Cerebellar cortex (tissue), 1 donor: ENCODE measurements around the gene SPHK1.

Experiments used
- DNase-seq: peaks from one replicate; pipeline ENCODE4 v3.0.0-alpha.2; 2015; ENCODE audit warnings: low spot score

Gene SPHK1

DNA sequence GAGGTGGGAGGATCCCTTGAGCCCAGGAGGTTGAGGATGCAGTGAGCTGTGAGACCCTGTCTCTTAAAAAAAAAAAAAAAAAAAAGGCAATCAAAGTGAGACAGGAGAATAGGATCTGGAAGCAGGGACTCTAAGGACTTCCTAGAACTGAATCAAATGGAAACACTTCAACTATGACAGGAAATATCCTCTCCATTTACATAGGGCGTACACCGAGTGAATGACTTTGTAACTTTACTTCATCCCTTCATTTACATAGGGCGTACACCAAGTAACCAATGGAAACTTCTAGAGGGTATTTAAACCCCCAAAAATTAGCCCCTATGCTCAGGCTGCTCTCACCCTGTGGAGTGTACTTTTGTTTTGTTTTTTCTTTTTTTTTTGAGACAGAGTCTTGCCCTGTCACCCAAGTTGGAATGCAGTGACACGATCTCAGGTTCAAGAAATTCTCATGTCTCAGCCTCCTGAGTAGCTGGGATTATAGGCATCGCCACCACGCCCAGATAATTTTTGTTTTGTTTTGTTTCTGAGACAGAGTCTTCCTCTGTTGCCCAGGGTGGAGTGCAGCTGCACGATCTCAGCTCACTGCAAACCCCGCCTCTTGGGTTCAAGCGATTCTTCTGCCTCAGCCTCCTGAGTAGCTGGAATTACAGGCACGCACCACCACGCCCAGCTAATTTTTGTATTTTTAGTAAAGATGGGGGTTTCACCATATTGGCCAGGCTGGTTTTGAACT lies 21.1 kb upstream of the SPHK1 start:
- DNase-seq, result no peak

DNA sequence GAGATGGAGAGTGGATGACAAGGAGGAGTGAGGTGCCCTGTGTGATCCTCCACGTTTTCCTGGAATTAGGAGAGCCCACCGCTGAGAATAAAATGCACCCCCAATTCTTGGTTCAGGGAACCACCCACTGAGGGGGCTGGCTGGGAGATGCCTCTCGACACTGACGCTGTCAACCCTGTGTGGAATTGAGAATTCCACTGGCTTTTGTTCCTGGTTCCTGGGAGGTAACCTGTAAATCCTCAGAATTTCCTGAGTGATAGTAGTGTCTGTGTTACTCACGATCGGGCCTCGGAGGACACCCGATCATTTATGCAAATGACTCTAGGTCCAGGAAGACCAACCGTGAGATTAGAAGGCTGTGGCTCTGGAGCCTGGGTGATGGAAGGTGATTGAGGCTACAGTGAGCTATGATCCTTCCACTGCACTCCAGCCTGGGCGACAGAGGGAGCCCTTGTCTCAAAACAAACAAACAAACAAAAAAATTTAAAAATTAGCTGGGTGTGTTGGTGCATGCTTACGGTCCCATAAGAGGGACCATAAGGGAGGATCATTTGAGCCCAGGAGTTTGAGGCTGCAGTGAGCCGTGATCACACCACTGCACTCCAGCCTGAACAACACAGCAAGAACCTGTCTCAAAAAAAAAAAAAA lies 19.0 kb upstream of the SPHK1 start:
- DNase-seq, result no peak

DNA sequence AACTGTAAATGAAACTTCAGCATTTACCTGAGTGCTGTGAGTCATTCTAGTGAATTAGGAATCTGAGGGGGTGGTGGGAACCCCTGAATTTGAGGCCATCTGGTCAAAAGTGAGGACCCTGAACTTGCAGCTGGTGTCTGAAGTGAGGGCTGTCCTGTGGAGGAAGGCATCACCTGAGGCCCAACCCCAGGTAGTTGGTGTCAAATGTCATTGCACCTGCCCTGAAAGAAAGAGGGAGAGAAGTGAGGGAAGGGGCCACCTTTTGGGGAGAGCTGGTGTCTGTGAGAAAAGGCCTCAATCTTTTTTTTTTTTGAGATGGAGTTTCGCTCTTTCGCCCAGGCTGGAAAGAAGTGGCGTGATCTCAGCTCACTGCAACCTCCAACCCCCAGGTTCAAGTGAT lies 18.2 kb upstream of the SPHK1 start:
- DNase-seq, result no peak

DNA sequence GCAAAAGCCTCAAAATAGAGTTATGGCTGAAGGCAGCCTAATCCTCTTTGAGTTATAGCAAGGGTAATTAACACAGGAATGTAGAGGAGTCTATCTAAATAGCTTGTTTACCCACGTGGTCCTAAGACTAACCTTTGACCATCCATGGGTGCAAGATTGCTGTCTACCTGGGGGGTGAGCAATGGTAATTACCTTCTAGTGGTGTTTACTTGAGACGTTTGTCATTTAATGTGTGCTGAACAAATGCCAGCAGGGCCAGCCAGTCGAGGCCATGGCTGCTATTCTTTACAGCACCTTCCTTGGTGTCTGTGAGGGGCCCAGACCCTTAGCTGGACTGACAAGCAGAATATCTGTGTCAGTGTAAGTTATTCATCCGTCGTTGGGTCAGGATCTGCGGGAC lies 16.8 kb upstream of the SPHK1 start:
- no peak for DNase-seq

DNA sequence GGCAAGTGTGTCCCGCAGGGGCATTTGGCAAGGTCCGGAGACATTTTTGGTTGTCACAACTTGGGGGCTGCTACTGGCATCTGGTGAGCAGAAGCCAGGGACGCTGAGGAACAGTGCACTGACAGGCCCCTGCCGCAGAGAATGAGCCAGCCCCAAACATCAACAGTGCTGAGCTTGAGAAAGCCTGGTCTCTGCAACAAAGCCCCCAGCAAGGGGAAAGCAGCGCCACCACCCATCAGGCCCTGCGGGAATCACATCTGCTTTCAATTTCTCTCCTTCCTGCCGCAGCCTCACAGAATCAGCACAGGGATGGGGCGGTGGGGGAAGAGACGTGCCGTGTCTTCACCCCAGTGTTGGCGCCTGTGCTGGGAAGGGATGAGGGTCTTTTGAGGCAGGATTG lies 15.9 kb upstream of the SPHK1 start:
- DNase-seq, result no peak

DNA sequence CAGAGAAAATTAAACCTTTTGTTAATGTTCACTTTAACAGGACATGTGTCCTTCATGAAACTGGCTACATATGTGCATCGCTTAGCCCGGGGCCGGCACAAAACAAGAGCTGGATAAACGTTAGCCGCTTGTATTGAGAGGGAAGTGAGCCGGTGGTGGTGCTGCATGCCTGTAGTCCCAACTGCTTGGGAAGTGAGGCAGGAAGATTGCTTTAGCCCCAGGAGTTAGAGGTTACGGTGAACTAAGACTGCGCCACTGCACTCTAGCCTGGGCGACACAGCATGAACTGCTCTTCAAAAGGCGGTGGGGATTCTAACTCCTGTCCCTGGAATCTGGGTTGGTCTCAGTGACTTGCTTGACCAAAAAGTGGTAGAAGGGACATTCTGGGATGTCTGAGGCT lies 15.0 kb upstream of the SPHK1 start:
- no peak for DNase-seq

DNA sequence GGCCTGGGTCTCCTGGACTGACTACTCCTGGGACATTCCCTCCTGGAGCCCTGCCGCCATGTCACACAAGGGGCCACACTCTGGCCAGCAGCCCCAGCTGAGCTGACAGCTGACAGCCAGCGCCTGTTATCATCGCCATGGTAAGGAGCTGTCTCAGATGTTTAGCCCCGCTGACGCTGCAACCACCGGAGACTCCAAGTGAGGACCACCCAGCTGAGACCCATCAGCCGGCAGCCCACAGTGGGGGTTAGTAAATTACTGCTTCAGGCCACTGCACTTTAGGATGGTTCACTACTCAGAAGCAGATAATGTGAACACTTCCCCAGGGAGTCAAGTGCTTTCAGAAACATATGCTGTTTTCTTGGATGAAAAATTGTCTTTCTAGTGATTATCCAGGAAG lies 14.6 kb upstream of the SPHK1 start:
- no peak for DNase-seq

DNA sequence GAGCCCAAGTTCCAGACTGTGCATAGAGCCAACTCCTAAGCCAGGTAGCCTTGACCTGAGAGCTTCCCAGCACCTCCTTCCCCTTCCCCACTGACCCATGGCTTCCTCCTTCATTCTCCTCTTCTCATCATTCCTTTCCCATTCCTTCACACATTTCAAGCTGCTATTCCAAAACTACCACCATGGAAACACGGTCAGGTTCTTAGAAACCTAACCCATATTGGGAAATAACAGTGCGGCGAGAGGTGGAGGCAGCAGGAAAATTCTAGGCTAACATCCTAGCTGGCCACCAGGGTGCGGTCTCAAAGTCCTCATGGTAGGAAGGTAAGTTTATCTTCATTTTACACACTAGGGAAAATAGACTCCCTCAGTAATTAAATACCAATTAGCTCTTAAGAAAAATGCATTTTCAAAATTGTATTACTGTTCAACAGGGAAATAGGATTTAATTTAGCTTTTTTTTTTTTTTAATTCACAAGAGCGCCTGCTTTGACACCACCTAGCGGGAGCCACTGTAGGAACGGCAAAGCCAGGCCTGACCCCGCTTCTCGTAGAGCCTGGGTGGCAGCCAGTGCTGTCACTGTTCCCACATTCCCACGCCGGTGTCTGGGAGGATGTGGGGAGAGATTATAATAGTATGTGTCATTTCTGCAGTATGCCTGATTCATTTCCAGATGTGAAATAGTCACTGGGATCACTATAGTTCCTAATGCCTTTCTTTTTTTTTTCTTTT lies 14.0 kb upstream of the SPHK1 start:
- DNase-seq, result no peak

DNA sequence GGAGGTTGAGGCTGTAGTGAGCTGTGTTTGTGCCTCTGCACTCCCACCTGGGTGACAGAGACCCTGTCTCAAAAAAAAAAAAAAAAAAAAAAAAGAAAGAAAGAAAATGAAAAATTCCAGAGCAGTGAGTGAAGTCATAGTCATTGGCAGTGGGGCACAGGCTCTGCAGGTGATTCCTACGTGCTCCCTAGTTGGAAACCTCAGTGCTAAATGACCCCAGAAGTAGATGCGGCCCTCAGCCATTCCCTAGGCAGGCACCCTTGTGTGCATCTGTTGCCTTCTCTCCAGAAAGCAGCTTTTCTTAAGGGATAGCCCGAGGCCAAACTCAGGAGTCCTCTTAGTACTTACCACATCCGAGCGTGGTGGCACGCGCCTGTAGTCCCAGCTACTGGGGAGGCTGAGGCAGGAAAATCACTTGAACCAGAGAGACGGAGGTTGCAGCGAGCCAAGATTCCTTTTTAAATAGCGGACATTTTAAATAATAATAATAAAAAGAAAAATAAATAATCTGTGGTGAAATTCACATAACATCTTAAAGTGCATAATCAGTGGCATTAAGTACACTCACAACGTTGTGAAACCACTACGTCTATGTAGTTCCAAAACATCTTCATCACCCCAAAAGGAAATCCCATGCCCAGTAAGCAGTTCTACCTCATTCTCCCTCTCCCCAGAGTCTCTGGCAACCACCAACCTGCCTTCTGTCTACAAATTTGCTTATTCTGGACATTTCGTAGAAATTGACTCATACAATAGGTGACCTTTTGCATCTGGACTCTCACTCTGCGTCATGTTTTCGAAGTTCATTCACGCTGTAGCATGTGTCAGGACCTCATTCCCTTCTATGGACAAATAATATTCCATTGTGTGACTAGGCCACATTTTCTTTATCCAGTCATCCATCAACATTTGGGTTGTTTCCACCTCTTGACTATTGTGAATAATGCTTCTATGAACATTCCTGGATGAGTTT lies 12.5 kb upstream of the SPHK1 start:
- no peak for DNase-seq

DNA sequence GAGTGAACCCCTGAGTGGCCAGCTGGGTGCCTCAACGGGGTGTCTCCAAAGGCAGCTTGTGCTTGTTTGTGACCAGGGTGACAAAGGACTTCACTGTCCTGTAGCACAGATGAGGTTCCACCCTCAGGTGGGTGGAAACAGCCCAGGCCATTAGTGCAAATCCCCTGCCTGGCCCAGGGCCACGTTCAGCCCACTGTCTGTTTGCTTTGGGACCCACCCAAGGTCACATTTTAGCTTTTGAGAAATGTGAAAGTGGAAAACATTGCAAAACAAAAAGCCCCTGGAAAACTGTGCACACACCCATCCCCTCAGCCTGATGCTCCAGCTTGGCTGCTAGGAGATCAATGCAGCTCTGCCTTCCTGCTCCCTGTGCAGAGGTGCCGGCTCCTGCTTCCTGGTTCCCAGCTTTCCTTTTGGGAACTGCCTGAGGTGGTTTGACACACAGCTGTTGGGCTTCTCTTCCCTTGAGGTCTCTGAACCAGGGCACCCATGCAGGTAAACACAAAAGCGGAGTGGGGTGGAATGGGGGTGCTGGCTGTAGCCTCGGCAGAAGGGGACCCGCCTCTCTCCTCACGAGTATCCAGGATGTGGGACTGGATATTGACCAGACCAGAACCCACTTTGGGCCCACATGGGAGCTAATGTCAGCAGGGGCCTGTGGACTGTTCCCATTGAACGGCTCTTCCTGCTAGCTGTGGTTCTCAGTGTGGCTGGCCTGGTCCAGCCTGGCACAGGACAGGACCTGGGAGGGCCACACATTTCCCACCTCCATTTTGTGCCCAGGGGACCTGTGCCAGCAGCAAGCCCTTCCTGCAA lies 7.9 kb upstream of the SPHK1 start:
- no peak for DNase-seq

DNA sequence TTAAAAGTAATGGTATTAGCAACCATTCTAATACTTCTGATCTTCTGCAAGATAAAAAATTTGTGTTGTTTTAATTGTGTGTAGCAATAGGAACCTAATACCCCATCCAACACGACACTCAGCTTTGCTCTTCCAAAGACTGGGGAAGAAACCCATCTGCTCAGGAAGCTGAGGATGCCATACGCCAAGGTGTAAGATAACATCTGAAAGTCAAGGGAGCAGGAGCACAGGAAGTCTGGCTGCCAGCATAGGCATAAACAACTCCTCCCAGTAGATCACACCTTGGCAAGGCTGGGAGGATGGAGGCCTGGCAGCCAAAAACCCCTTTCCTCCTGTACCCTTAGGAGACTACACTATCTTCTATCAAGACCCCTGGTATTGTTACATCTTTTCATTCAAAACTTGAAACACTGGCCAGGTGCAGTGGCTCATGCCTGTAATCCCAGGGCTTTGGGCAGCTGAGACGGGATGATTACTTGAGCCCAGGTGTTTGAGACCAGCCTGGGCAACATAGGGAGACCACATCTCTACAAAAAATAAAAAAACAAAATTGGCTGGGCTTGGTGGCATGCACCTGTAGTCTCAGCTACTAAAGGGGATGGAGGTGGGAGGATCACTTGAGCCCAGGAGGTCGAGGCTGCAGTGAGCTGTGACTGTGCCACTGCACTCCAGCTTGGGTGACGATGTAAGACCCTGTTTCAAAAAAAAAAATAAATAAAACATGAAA lies 5.7 kb upstream of the SPHK1 start:
- DNase-seq, result no peak

DNA sequence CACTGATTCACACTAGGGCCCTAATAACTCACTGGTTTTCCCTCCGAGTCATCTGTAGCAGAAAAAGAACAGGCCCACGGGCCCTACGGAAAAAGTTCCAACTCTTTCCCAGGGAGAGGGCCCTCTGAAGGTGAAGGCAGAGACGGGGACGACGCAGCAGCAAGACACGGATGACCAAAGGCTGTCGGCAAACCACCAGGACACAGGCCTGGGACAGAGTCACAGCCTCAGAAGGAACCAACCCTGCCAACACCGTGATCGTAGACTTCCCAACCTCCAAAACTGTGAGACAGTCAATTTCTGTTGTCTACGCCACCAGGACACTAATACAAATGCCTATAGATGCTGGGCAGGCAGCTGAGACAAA lies 5.2 kb upstream of the SPHK1 start:
- DNase-seq, result no peak

DNA sequence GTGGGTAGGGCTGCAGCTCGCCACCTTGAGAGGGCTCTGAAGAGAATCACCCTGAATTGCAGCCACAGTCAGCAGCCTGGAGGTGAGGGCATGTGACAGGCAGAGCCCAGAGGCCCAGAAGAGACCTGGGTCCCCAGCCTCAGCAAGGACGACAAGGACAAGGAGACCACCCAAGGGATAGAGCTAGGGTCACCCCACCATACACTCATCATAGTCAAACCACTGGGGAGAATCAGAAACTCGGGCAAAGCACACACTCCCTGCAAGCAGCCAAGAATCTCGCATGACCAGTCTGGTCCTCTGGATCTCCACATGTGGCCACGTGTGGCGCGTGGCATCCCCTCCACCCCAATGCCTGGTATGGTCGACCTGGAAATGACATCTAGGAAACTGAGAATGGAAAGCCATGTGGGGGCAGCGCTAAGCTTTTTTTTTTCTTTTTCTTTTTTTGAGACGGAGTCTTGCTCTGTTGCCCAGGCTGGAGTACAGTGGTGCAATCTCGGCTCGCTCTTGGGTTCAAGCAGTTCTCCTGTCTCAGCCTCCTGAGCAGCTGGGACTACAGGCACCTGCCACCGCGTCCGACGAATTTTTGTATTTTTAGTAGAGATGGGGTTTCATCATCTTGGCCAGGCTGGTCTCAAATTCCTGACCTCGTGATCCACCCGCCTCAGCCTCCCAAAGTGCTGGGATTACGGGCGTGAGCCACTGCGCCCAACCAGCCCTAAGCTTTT lies 4.6 kb upstream of the SPHK1 start:
- DNase-seq, result no peak

DNA sequence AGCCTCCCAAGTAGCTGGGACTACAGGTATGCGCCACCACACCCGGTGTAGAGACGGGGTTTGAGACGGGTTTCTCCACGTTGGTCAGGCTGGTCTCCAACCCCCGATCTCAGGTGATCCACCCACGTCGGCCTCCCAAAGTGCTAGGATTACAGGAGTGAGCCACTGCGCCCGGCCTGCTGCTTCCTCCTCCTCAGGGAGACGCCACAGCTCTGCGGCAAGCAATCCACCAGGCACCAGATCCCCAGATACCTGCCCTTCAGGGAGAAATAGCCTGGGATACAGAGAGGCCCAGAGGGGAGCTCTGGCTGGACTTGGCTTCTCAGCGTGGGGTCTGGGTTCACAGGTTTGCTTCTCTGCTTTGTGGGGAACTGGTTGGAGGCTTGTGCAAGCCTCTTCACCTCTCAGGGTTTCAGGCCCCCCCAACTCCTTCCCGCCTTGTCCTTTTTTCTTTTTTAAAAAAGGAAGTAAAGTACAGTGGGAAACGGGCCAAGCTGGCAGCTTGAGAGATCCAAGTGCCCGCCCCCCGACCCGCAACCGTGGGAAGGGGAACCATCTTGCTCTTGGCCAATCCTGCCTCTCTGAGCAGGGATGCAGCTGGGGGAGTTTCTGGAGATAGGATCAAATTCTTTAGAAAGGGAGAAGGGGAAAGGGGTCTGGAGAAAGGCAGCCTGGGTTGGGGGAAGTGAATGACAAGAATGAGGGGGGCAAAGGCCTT lies 2.6 kb upstream of the SPHK1 start:
- no peak for DNase-seq

DNA sequence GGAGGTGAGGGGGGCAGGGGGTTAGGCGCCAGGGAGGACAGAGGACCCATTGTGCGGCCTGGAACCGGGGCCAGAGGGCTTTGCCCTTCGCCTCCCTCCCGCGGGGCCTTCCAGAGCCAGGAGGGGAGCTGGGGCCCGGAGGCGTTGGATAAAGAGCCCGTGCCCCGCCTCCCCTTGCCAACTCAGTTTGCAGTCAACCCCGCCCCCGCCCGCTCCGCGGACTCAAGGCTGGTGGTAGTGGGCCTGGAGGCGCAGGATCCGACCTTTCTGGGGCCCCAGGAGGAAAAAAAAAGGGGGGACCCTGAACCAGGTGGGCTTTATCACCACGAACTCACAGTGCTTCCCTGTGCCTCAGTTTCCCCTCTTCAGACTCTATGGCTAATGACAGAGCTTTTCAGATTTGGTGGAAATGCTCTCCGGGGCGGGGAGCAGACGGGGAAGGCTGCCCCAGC lies 2.0 kb upstream of the SPHK1 start:
- DNase-seq, result no peak

DNA sequence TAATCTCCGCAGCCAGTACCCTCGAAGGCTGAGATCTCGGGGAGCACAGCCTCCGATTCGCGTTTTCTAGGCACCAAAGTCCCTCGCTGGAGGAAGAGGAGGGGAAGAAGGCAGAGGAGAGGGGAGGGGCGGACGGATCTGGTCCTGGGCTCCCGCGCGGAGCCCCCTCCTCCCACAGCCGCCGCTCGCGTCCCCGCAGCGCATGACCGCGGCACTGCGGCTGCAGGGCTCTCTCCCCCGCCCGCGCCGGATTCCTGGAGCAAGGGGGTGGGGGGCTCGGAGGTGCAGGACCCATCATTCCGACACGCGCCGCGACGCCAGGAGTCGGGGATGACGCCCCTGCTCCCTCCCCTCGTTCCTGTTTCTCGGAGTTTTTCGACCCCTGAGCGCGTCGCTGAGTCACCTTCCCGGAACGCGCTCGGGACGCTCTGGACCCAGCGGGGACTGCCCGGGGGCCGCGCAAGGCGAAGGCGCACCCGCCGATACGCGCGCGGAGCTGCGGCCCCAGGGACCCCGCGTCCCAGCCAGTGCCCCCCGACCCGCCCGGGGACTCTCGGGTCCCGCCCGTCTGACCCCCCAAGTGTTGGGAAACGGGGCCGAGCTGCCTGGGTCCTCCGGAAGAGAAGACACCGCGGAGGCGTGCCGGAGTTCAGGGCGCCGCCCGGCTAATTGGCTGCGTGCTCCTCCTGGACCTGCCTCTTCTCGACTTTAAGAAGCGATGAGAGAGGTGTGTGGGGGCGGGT lies 1.4 kb upstream of the SPHK1 start:
- no peak for DNase-seq

DNA sequence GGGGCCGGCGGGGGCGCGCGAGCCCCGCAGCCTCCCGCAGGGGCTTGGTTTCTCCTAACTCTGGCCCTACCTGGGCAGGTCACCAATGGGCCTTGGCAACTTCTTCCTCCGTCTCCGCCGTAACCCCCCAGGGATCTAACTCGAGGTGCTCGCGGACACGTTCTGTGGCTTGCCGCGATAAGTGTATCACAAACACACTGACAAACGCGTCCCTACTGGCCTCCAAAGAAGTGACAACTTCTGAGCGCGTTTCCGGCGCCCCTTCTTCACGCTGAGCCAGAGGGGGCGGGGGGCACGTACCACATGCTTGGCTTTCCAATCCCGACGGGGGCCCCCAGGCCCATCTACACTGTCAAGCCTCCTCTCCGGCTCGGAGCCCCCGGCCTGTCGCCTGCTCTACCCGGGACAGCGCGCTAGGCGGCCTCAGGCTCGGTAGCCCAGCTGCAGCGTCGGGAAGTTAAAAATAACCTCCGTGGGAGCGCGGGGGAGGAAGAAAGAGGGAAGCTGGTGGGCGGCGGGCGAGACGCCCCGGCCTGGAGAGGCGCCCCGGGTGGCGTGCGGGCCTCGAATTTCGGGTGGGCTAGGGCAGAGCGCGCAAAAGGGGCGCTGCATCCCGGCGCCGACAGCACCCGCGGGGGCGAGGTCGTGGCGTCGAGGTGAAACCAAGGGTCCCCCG lies 725 bp upstream of the SPHK1 start:
- no peak for DNase-seq
